Glomerular visceral epithelial cell (primary cell): ENCODE results near the gene HDC.
A peak's percentile ranks its signal among the peaks of the same experiment; 100 is the strongest.

ENCODE experiments used
- DNase-seq: peaks from one replicate; pipeline ENCODE4 v3.0.0-alpha.2; 2016; ENCODE audit errors: extremely low spot score

The HDC gene

GRCh38 chr15:50265620-50266019 is at the start of gene HDC:
HDC (minus strand) TSS chr15:50265726; CDS start chr15:50265623, 103 bp downstream.
- DNase-seq, result no peak

GRCh38 chr15:50312636-50313035 is 47.1 kb upstream of the HDC start:
- DNase-seq, result no peak

GRCh38 chr15:50307799-50308198 is 42.3 kb upstream of the HDC start:
- DNase-seq, result no peak

GRCh38 chr15:50304836-50305235 is 39.3 kb upstream of the HDC start:
- no peak for DNase-seq

GRCh38 chr15:50302581-50302980 is 37.1 kb upstream of the HDC start:
- DNase-seq, result no peak

GRCh38 chr15:50298340-50298739 is 32.8 kb upstream of the HDC start:
- DNase-seq, result no peak

GRCh38 chr15:50295966-50296365 is 30.4 kb upstream of the HDC start:
- DNase-seq, result no peak

GRCh38 chr15:50289749-50290148 is 24.2 kb upstream of the HDC start:
- no peak for DNase-seq

GRCh38 chr15:50287324-50288116 is 22.0 kb upstream of the HDC start:
- no peak for DNase-seq

GRCh38 chr15:50281427-50281826 is 15.9 kb upstream of the HDC start:
- no peak for DNase-seq

- DNase-seq, result peak; percentile 81
Observed at GRCh38 chr15:50280271-50280670, 14.7 kb upstream of the HDC start.

GRCh38 chr15:50278496-50278895 is 13.0 kb upstream of the HDC start:
- no peak for DNase-seq

- no peak for DNase-seq
Observed at GRCh38 chr15:50277370-50277769, 11.8 kb upstream of the HDC start.

- no peak for DNase-seq
Observed at GRCh38 chr15:50275908-50276307, 10.4 kb upstream of the HDC start.

GRCh38 chr15:50275091-50275490 is 9.6 kb upstream of the HDC start:
- DNase-seq, result no peak

- DNase-seq, result no peak
Observed at GRCh38 chr15:50267577-50267976, 2.1 kb upstream of the HDC start.

- DNase-seq, result no peak
Observed at GRCh38 chr15:50262533-50262932, 3.0 kb downstream of the HDC start.

- no peak for DNase-seq
Observed at GRCh38 chr15:50261981-50262380, 3.5 kb downstream of the HDC start.

- no peak for DNase-seq
Observed at GRCh38 chr15:50260969-50261496, 4.5 kb downstream of the HDC start.

GRCh38 chr15:50259276-50259675 is 6.2 kb downstream of the HDC start:
- DNase-seq, result no peak

GRCh38 chr15:50257924-50258323 is 7.6 kb downstream of the HDC start:
- no peak for DNase-seq

- no peak for DNase-seq
Observed at GRCh38 chr15:50257332-50257731, 8.2 kb downstream of the HDC start.

- DNase-seq, result no peak
Observed at GRCh38 chr15:50256188-50257041, 9.1 kb downstream of the HDC start.
